Endometrial microvascular endothelial cells (primary cell): ENCODE data around the gene CPEB4. TPM values are rescaled to one million over a fixed set of nuclear protein-coding genes. Genes with fewer than 3 reads are reported as not detected.

Experiments used
- in situ Hi-C: cut with HindIII; loops from 2 replicates; pipeline ENCODE4 v1.10.0; 2017; ENCODE audit warnings: low sequenced_read_pairs, low pct_unique_long_range_greater_than_20kb; ENCODE audit errors: inconsistent ontology term
- total RNA-seq: library from RNA; depleted of rRNA; stranded (reverse); fragments of >200 nt; gene quantifications from one replicate; pipeline ENCODE4 v1.2.3, GENCODE V29; 2015; ENCODE audit errors: inconsistent ontology term

CPEB4 gene
- total RNA-seq, 1 donor from 2014 or later = 9.4 TPM

GRCh38 chr5:173881811-173882575 lies 6.2 kb upstream of the CPEB4 start:
- in situ Hi-C loops = no loop called here

DNA sequence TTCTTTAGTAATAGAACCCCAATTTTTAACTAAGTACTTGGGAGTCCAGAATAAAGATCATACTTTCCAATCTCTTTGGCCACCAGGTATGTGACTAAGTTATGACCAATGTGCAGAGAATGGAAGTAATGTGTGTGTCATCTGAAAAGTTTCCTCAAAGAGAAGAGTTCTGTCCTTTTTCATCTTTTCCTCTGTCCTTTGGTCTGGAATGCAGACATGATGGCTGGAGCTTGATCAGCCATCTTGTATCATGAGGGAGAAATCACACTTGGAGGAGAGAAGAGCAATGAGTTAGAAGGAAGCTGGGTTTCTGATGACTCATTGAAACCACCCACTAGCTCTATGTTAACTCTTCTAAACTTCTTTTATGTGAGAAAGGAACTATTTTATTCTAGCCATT lies 5.5 kb upstream of the CPEB4 start:
- in situ Hi-C loops = no loop called here

GRCh38 chr5:173883347-173883924 lies 4.7 kb upstream of the CPEB4 start:
- in situ Hi-C loops = no loop called here

DNA sequence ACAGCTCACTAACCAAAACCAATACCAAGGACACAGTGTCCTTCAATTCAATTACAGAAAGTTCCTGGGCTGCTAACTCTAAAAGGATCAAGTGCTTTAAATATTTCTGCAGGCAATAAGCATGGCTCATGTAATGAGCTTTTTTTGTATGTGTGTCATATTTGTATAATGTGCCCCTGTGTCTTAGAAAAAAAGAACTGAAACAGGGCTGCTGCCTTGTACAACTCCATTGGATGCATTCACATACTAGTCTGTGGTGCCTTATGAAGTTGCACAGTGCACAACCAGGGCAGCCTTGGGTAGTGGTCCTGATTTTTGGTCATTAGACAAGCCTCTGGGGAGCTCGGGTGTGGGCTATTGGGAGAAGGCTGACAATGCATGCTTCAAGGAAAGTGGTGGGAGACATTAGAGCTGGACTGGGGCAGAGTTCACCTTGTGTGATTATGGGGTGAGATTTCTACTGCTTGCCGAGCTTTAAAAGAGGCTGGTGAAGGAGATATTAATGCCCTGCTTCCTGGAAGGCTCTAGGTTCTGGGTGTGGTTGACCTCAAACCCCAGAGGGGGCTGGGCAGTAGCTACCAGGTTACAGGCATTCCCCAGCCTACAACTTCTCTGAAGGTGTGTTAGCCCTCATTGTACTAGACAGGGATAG lies 3.6 kb upstream of the CPEB4 start:
- in situ Hi-C loops = no loop called here

- in situ Hi-C loops = no loop called here
Measured at GRCh38 chr5:173885054-173885443, 3.1 kb upstream of the CPEB4 start.

- in situ Hi-C loops = no loop called here
Measured at GRCh38 chr5:173885475-173886010, 2.6 kb upstream of the CPEB4 start.

- in situ Hi-C loops = no loop called here
Measured at GRCh38 chr5:173886150-173886549, 2.0 kb upstream of the CPEB4 start.

GRCh38 chr5:173888473-173889131 lies 453 bp downstream of the CPEB4 start:
- in situ Hi-C loops = no loop called here

DNA sequence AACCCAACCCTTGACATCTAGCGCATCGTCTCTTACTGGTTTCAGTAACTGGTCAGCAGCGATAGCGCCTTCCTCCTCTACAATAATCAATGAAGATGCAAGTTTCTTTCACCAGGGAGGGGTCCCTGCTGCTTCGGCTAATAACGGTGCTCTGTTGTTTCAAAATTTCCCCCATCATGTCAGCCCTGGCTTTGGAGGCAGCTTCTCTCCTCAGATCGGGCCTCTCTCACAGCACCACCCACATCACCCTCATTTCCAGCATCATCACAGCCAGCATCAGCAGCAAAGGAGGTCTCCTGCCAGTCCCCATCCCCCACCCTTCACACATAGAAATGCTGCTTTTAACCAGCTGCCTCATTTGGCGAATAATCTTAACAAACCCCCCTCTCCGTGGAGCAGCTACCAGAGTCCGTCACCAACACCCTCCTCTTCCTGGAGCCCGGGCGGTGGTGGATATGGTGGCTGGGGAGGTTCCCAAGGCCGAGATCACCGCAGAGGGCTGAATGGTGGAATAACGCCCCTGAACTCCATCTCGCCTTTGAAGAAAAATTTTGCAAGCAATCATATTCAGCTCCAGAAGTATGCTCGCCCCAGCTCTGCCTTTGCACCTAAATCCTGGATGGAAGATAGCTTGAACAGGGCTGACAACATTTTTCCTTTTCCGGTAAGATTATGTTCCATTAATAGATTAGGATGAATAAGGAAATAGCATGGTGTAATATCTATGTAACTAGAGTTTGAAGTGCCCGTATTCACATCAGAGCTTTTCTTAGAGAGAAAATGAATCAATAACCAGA lies 2.2 kb downstream of the CPEB4 start:
- in situ Hi-C loops = no loop called here

- in situ Hi-C loops = no loop called here
Measured at GRCh38 chr5:173891308-173892116, 3.4 kb downstream of the CPEB4 start.

- in situ Hi-C loops = no loop called here
Measured at GRCh38 chr5:173893192-173893561, 5.0 kb downstream of the CPEB4 start.

DNA sequence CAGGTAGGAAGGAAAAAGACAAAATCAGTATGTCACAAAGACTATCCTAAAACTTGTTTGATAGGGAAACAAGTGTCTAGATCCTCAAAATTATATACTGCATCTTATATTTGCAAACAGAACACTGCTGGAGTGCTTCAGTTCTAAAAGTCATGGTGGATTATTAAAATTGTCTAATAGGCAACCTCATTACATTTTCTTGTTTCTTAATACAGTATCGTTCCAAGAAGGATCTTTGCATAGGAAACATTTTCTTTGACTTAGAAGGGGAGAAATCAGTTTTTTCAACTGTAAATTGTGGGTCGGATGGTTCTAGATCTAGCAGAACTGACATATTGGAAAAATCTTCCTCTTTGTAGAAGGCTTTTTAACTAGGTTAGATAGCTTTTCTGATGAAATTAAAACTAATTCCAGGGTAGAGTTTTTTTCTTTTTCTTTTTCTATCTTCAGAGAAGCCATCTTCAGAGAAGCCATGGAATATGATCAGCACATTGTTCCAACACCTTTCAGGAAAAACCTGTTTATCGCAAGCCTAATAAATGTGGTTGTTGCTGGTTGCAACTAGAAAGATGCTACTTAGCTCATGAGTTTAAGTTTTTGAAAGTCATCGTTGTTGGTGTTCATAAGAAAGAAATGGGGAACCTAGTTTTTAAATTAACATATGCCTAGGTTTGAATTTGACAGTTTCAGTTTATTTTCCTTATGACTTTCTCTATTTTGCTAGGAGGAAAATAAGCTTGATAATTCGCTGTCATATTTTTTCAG lies 7.4 kb downstream of the CPEB4 start:
- in situ Hi-C loops = no loop called here

- in situ Hi-C loops = no loop called here
Measured at GRCh38 chr5:173896631-173897030, 8.5 kb downstream of the CPEB4 start.

- in situ Hi-C loops = no loop called here
Measured at GRCh38 chr5:173901705-173902104, 13.6 kb downstream of the CPEB4 start.

GRCh38 chr5:173902334-173902733 lies 14.2 kb downstream of the CPEB4 start:
- in situ Hi-C loops = no loop called here

GRCh38 chr5:173902743-173903142 lies 14.6 kb downstream of the CPEB4 start:
- in situ Hi-C loops = no loop called here

- in situ Hi-C loops = no loop called here
Measured at GRCh38 chr5:173903396-173904140, 15.4 kb downstream of the CPEB4 start.
